Testis (tissue), 2 donors: ENCODE measurements around the gene NFKB1.

ENCODE experiments used
- POLR2A ChIP-seq: fragments of 450-650 bp; IDR thresholded peaks from one replicate; pipeline ENCODE4 v1.6.1; 2017; ENCODE audit warnings: antibody characterized with exemption, mild to moderate bottlenecking, moderate library complexity
- TF ChIP-seq, protein P1 (sequence below), 3 experiments: fragments of 450-650 bp in 2 of 3; fragments of 200-600 bp in 1 of 3; sonication (generic) in 1 of 3; IDR thresholded peaks; one replicate each; pipeline ENCODE4 v1.5.1; 2016 to 2019; ENCODE audit warnings: antibody characterized with exemption in 3 of 3, mild to moderate bottlenecking in 2 of 3, moderate library complexity in 1 of 3

DNA sequence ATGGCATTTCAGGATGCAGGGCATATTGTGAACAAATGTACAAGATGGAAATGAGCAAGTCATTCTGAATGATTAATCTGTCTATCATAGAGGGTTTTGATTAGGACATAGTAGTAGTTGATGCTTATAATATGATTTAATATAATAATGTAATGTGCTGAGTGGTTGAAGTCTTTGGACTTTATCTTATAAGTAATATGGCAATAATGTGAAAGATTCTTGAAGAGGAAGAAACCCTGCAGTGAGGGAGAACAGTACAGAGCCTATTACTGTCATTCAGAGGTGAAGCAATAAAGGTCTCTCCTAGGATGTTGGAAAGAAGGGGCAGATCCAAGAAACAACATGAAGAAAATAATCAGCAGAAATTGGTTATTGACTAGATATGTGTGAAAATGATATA, 16.6 kb downstream of the NFKB1 start:
- no peak for TF ChIP-seq POLR2A
- TF ChIP-seq, protein P1, sequence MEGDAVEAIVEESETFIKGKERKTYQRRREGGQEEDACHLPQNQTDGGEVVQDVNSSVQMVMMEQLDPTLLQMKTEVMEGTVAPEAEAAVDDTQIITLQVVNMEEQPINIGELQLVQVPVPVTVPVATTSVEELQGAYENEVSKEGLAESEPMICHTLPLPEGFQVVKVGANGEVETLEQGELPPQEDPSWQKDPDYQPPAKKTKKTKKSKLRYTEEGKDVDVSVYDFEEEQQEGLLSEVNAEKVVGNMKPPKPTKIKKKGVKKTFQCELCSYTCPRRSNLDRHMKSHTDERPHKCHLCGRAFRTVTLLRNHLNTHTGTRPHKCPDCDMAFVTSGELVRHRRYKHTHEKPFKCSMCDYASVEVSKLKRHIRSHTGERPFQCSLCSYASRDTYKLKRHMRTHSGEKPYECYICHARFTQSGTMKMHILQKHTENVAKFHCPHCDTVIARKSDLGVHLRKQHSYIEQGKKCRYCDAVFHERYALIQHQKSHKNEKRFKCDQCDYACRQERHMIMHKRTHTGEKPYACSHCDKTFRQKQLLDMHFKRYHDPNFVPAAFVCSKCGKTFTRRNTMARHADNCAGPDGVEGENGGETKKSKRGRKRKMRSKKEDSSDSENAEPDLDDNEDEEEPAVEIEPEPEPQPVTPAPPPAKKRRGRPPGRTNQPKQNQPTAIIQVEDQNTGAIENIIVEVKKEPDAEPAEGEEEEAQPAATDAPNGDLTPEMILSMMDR (IDR thresholded peaks at IDR 0.05): no peak
